Eye (tissue), 1 donor: ENCODE data around the gene TMEM121.

Experiments
- DNase-seq: peaks from one replicate; pipeline ENCODE4 v3.0.0-alpha.2; 2015

The TMEM121 gene

GRCh38 chr14:105498430-105499255 is 27.7 kb upstream of the TMEM121 start:
- DNase-seq = peak; percentile 39

- DNase-seq = peak; percentile 61
Observed at GRCh38 chr14:105499256-105500035, 26.9 kb upstream of the TMEM121 start.

GRCh38 chr14:105500036-105500725 is 26.2 kb upstream of the TMEM121 start:
- no peak for DNase-seq

GRCh38 chr14:105500726-105501101 is 25.7 kb upstream of the TMEM121 start:
- no peak for DNase-seq

GRCh38 chr14:105501504-105502291 is 24.7 kb upstream of the TMEM121 start:
- DNase-seq = no peak

- no peak for DNase-seq
Observed at GRCh38 chr14:105502446-105503295, 23.7 kb upstream of the TMEM121 start.

GRCh38 chr14:105503296-105503640 is 23.1 kb upstream of the TMEM121 start:
- DNase-seq = no peak

- no peak for DNase-seq
Observed at GRCh38 chr14:105503935-105504692, 22.3 kb upstream of the TMEM121 start.

- no peak for DNase-seq
Observed at GRCh38 chr14:105505101-105505500, 21.3 kb upstream of the TMEM121 start.

GRCh38 chr14:105507247-105507646 is 19.1 kb upstream of the TMEM121 start:
- DNase-seq = no peak

GRCh38 chr14:105508069-105508468 is 18.3 kb upstream of the TMEM121 start:
- no peak for DNase-seq

GRCh38 chr14:105508601-105509000 is 17.8 kb upstream of the TMEM121 start:
- no peak for DNase-seq

- DNase-seq = no peak
Observed at GRCh38 chr14:105517096-105517495, 9.3 kb upstream of the TMEM121 start.

GRCh38 chr14:105519946-105520698 is 6.3 kb upstream of the TMEM121 start:
- no peak for DNase-seq

- no peak for DNase-seq
Observed at GRCh38 chr14:105525326-105525725, 1.1 kb upstream of the TMEM121 start.

GRCh38 chr14:105526776-105527380 is 495 bp downstream of the TMEM121 start:
- DNase-seq = peak; percentile 56

- DNase-seq = no peak
Observed at GRCh38 chr14:105527381-105527825, 1.0 kb downstream of the TMEM121 start.

GRCh38 chr14:105527826-105528585 is 1.6 kb downstream of the TMEM121 start:
- DNase-seq = peak; percentile 91
